Sigmoid colon (tissue), 4 donors: ENCODE data around the gene TRAPPC12.

ENCODE experiments used
- EP300 ChIP-seq, 4 donors: sonication (generic); formaldehyde crosslinking; IDR thresholded peaks; one replicate each; pipeline ENCODE4 v1.6.1; 2017; ENCODE audit warnings: antibody characterized with exemption in 4 of 4
- POLR2A ChIP-seq, 2 donors: fragments of 450-650 bp; IDR thresholded peaks; one replicate each; pipeline ENCODE4 v1.6.1; 2016; ENCODE audit warnings: antibody characterized with exemption in 2 of 2, mild to moderate bottlenecking in 2 of 2, moderate library complexity in 2 of 2
- TF ChIP-seq, protein P1 (sequence below), 4 experiments: fragments of 450-650 bp in 3 of 4; fragments of 200-600 bp in 1 of 4; IDR thresholded peaks; one replicate each; pipeline ENCODE4 v1.5.1; 2016 to 2019; ENCODE audit warnings: antibody characterized with exemption in 4 of 4, mild to moderate bottlenecking in 3 of 4, moderate library complexity in 2 of 4

DNA sequence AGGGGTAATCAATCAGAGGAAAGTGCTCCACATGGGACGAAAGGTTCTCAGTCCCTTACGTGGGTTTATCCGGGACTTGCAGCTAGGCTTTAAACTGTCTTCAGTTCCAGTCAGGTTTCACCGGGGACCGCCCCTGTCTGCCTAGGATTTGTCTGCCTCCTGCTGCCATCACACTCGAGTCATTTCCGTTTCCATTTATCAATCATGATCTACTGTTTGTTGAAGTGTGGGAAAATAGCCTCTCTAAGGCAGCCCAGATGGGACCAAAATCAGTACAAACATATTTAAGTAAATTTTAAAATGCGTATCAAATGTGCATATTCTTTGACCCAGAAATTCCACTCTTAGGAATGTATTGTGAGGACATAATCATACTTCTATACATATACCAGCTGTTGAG is 10.5 kb downstream of the TRAPPC12 start:
- TF ChIP-seq, protein P1, sequence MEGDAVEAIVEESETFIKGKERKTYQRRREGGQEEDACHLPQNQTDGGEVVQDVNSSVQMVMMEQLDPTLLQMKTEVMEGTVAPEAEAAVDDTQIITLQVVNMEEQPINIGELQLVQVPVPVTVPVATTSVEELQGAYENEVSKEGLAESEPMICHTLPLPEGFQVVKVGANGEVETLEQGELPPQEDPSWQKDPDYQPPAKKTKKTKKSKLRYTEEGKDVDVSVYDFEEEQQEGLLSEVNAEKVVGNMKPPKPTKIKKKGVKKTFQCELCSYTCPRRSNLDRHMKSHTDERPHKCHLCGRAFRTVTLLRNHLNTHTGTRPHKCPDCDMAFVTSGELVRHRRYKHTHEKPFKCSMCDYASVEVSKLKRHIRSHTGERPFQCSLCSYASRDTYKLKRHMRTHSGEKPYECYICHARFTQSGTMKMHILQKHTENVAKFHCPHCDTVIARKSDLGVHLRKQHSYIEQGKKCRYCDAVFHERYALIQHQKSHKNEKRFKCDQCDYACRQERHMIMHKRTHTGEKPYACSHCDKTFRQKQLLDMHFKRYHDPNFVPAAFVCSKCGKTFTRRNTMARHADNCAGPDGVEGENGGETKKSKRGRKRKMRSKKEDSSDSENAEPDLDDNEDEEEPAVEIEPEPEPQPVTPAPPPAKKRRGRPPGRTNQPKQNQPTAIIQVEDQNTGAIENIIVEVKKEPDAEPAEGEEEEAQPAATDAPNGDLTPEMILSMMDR (IDR thresholded peaks at IDR 0.05) = no peak
- TF ChIP-seq EP300 (IDR thresholded peaks at IDR 0.05) (no peak), POLR2A (IDR thresholded peaks at IDR 0.05) (no peak)
